HCT116 (cell line): ENCODE measurements around the gene IGDCC3. TPM values are rescaled to one million over a fixed set of nuclear protein-coding genes. Genes with fewer than 3 reads are reported as not detected.

ENCODE experiments used
- ATAC-seq: fragments of 200-7000 bp; cut with Tn5 transposase; 2 replicates; pipeline ENCODE4 v1.9.1; 2020; ENCODE audit warnings: mild to moderate bottlenecking, moderate library complexity
- BruUV-seq: library from RNA; stranded (reverse); fragments of 400-500 nt; replicated peaks from 2 replicates; lab custom pipeline; 2021; lab: Mats Ljungman, UMichigan
- CTCF ChIA-PET: fragments of 300-600 bp; sonication (Branson Sonifier 250); formaldehyde crosslinking; loops from one replicate; lab custom pipeline; 2021; ENCODE audit warnings: antibody characterized with exemption; lab: Charles Lee
- POLR2A ChIA-PET: fragments of 300-600, 350-600 bp; sonication (Branson Sonifier 250); formaldehyde crosslinking; loops from one replicate; lab custom pipeline; 2021; ENCODE audit warnings: antibody characterized with exemption; lab: Charles Lee
- RAD21 ChIA-PET, 2 experiments: fragments of 300-600 bp; sonication (Branson Sonifier 250); formaldehyde crosslinking; loops; one replicate each; lab custom pipeline; 2023; ENCODE audit warnings: low total read pairs in 2 of 2; ENCODE audit not compliant: uncharacterized antibody in 2 of 2, unreplicated experiment in 2 of 2, low non-redundant PET in 1 of 2; lab: Charles Lee
- DNase-seq: peaks from one replicate; pipeline ENCODE4 v3.0.0-alpha.2; 2010; ENCODE audit warnings: low read depth, low spot score
- H2AFZ ChIP-seq: fragments of 200-600 bp; shearing (Covaris generic), sonication (generic); 2 replicates; pipeline ENCODE4 v1.6.1; 2017; ENCODE audit warnings: low read depth, mixed run types, mixed read lengths, antibody characterized with exemption, low read length; ENCODE audit not compliant: poor library complexity, severe bottlenecking
- H3K27ac ChIP-seq: 2 replicates; pipeline ENCODE4 v1.5.1; 2012; ENCODE audit warnings: low read depth, low read length
- H3K27me3 ChIP-seq: fragments of 200-600 bp; sonication (generic); 2 replicates; pipeline ENCODE4 v1.6.1; 2016; ENCODE audit warnings: mixed run types, low read length, mixed read lengths; ENCODE audit not compliant: insufficient read depth
- H3K36me3 ChIP-seq, 2 experiments: fragments of 200-500 bp in 1 of 2; fragments of 200-600 bp in 1 of 2; sonication (Bioruptor generic) in 1 of 2; sonication (generic) in 1 of 2; 2 replicates each; pipeline versions ENCODE4 v1.5.1 to v1.6.1; 2014 to 2016; ENCODE audit warnings: low read length in 2 of 2, inconsistent platforms in 1 of 2, mixed read lengths in 1 of 2, mixed run types in 1 of 2; ENCODE audit not compliant: insufficient read depth in 2 of 2, control insufficient read depth in 1 of 2
- H3K4me1 ChIP-seq, 2 experiments: fragments of 200-600 bp in 1 of 2; sonication (generic) in 1 of 2; 2 replicates each; pipeline versions ENCODE4 v1.5.1 to v1.6.1; 2012 to 2017; ENCODE audit warnings: low read length in 2 of 2, inconsistent platforms in 1 of 2, mild to moderate bottlenecking in 1 of 2, mixed read lengths in 1 of 2, mixed run types in 1 of 2, moderate library complexity in 1 of 2; ENCODE audit not compliant: insufficient read depth in 2 of 2, control insufficient read depth in 1 of 2
- H3K4me2 ChIP-seq: fragments of 200-600 bp; sonication (generic); 2 replicates; pipeline ENCODE4 v1.6.1; 2017; ENCODE audit warnings: mixed run types, low read length, mixed read lengths
- H3K4me3 ChIP-seq, 2 experiments: fragments of 200-600 bp in 1 of 2; sonication (generic) in 1 of 2; replicated peaks in 1 of 2; 2 replicates each; pipeline ENCODE4 v1.5.1; 2011 to 2016; ENCODE audit warnings: low read length in 2 of 2, control low read depth in 1 of 2, low read depth in 1 of 2, mild to moderate bottlenecking in 1 of 2, mixed read lengths in 1 of 2, mixed run types in 1 of 2
- H3K79me2 ChIP-seq: fragments of 200-600 bp; sonication (generic); 2 replicates; pipeline ENCODE4 v1.6.1; 2017; ENCODE audit warnings: mild to moderate bottlenecking, mixed run types, low read length, moderate library complexity, mixed read lengths; ENCODE audit not compliant: insufficient read depth
- H3K9ac ChIP-seq: fragments of 200-600 bp; sonication (generic); 2 replicates; pipeline ENCODE4 v1.6.1; 2016; ENCODE audit warnings: low read length, mixed read lengths
- H3K9me2 ChIP-seq: fragments of 200-600 bp; sonication (generic), shearing (Covaris generic); 2 replicates; pipeline ENCODE4 v1.6.1; 2017; ENCODE audit warnings: mixed run types, mild to moderate bottlenecking, moderate library complexity; ENCODE audit not compliant: insufficient read depth
- H3K9me3 ChIP-seq, 2 experiments: fragments of 200-500 bp in 1 of 2; fragments of 200-600 bp in 1 of 2; sonication (Bioruptor generic) in 1 of 2; sonication (generic) in 1 of 2; 2 replicates each; pipeline ENCODE4 v1.6.1; 2014 to 2017; ENCODE audit warnings: low read length in 2 of 2, mixed read lengths in 2 of 2, inconsistent platforms in 1 of 2, low read depth in 1 of 2, mild to moderate bottlenecking in 1 of 2, mixed run types in 1 of 2, moderate library complexity in 1 of 2; ENCODE audit not compliant: control insufficient read depth in 1 of 2, insufficient read depth in 1 of 2
- H4K20me1 ChIP-seq: fragments of 200-600 bp; sonication (generic), shearing (Covaris generic); 2 replicates; pipeline ENCODE4 v1.6.1; 2017; ENCODE audit warnings: mixed run types, mild to moderate bottlenecking, moderate library complexity; ENCODE audit not compliant: insufficient read depth
- CBX3 ChIP-seq: IDR thresholded peaks from 2 replicates; pipeline ENCODE4 v1.6.1; 2012; ENCODE audit warnings: low read depth
- ELF1 ChIP-seq: IDR thresholded peaks from 2 replicates; pipeline ENCODE4 v1.6.1; 2012; ENCODE audit warnings: low read depth, borderline replicate concordance
- EZH2 ChIP-seq: fragments of 200-600 bp; sonication (generic); IDR thresholded peaks from 2 replicates; pipeline ENCODE4 v1.6.1; 2017; ENCODE audit warnings: antibody characterized with exemption, mixed run types
- EZH2phosphoT487 ChIP-seq: fragments of 200-600 bp; IDR thresholded peaks from 2 replicates; pipeline ENCODE4 v1.6.1; 2018; ENCODE audit warnings: antibody characterized with exemption, borderline replicate concordance
- JUND ChIP-seq: IDR thresholded peaks from 2 replicates; pipeline ENCODE4 v1.6.1; 2012
- POLR2A ChIP-seq: IDR thresholded peaks from 2 replicates; pipeline ENCODE4 v1.7.0; 2011; ENCODE audit warnings: borderline replicate concordance; ENCODE audit not compliant: insufficient read depth, insufficient read length; ENCODE audit errors: extremely low read depth
- POLR2AphosphoS5 ChIP-seq: IDR thresholded peaks from 2 replicates; pipeline ENCODE4 v1.6.1; 2011; ENCODE audit warnings: mild to moderate bottlenecking, low read depth, low read length, moderate library complexity
- RAD21 ChIP-seq: IDR thresholded peaks from 2 replicates; pipeline ENCODE4 v1.6.1; 2012; ENCODE audit warnings: low read depth, mild to moderate bottlenecking
- SIN3A ChIP-seq: IDR thresholded peaks from 2 replicates; pipeline ENCODE4 v1.6.1; 2012; ENCODE audit warnings: low read depth
- SP1 ChIP-seq: IDR thresholded peaks from 2 replicates; pipeline ENCODE4 v1.6.1; 2012; ENCODE audit warnings: low read depth
- SRF ChIP-seq: IDR thresholded peaks from 2 replicates; pipeline ENCODE4 v1.6.1; 2012; ENCODE audit warnings: low read depth
- TCF7L2 ChIP-seq: IDR thresholded peaks from 2 replicates; pipeline ENCODE4 v1.7.0; 2011; ENCODE audit warnings: borderline replicate concordance, inconsistent platforms; ENCODE audit not compliant: insufficient read depth, insufficient read length; ENCODE audit errors: extremely low read depth
- YY1 ChIP-seq: IDR thresholded peaks from 2 replicates; pipeline ENCODE4 v1.6.1; 2011; ENCODE audit warnings: low read length, low read depth, moderate library complexity, mild to moderate bottlenecking; ENCODE audit not compliant: insufficient replicate concordance; ENCODE audit errors: extremely low read depth
- ZFX ChIP-seq: fragments of 450-650 bp; IDR thresholded peaks from 2 replicates; pipeline ENCODE4 v1.6.1; 2017
- ZNF274 ChIP-seq: fragments of 200-500 bp; sonication (Bioruptor generic); IDR thresholded peaks from 2 replicates; pipeline ENCODE4 v1.6.1; 2014; ENCODE audit warnings: mild to moderate bottlenecking, low read depth, low read length, inconsistent platforms
- intact Hi-C: fragments of 100-400 bp; cut with micrococcal nuclease; formaldehyde crosslinking; loops from 2 replicates; pipeline ENCODE4 v1.10.0; 2022
- total RNA-seq: library from RNA; stranded (reverse); gene quantifications from one replicate; pipeline ENCODE4 v1.2.1, GENCODE V29; 2021; ENCODE audit not compliant: unreplicated experiment
- TF ChIP-seq, protein P1 (sequence below): IDR thresholded peaks from 2 replicates; pipeline ENCODE4 v1.6.1; 2012; ENCODE audit warnings: low read depth
- TF ChIP-seq, protein P2 (sequence below): IDR thresholded peaks from 2 replicates; pipeline ENCODE4 v1.6.1; 2011; ENCODE audit warnings: mild to moderate bottlenecking, low read length, moderate library complexity; ENCODE audit not compliant: insufficient replicate concordance; ENCODE audit errors: extremely low read depth
- TF ChIP-seq, protein P3 (sequence below): IDR thresholded peaks from 2 replicates; pipeline ENCODE4 v1.6.1; 2012
- TF ChIP-seq, protein P4 (sequence below), 3 experiments: fragments of 200-600 bp in 1 of 3; sonication (generic) in 1 of 3; IDR thresholded peaks in 2 of 3; conservative IDR thresholded peaks in 1 of 3; 2 replicates each; pipeline ENCODE4 v1.5.1; 2012 to 2017; ENCODE audit warnings: low read depth in 2 of 3, low read length in 2 of 3, antibody characterized with exemption in 1 of 3, borderline replicate concordance in 1 of 3, control low read depth in 1 of 3, mild to moderate bottlenecking in 1 of 3, mixed read lengths in 1 of 3, mixed run types in 1 of 3, moderate library complexity in 1 of 3; ENCODE audit not compliant: insufficient read depth in 1 of 3
- TF ChIP-seq, protein P5 (sequence below): IDR thresholded peaks from 2 replicates; pipeline ENCODE4 v1.6.1; 2012

Gene IGDCC3
- total RNA-seq, 1 experiment from 2014 or later = 0.44 TPM

DNA sequence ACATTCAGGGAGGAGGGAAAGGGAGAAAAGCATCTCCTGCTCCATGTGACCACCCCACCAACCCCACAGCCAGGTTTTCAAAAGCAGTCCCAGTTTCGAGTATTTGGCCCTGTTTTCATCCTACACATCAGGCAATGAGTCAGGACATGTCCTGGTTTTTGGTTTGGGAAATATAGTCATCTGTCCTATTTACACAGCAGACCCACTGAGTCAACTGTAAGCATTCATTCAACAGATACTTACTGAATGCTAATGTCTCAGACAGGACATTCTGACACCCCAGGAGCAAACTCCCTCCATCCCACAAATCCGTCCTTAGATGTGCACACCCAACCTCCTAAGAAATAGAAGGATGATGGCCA lies 32.9 kb downstream of the IGDCC3 start:
- ChIA-PET RAD21 (no interaction called here), POLR2A (no interaction called here), CTCF (no interaction called here)
- H3K36me3 ChIP-seq = no peaks in the 10 kb centered on the region
- no peaks in the 10 kb centered on the region for H4K20me1 ChIP-seq
- no peak overlapping the region for H3K9ac ChIP-seq
- no peak overlapping the region for H2AFZ ChIP-seq
- no peak overlapping the region for H3K27ac ChIP-seq
- no peak overlapping the region for H3K4me2 ChIP-seq
- no peaks in the 10 kb centered on the region for H3K9me2 ChIP-seq
- no peaks in the 10 kb centered on the region for H3K79me2 ChIP-seq
- no TSS peak for BruUV-seq
- no peaks in the 10 kb centered on the region for H3K27me3 ChIP-seq
- no peak for DNase-seq
- no peak for TF ChIP-seq JUND
- no peak for TF ChIP-seq SP1
- no peak for TF ChIP-seq CBX3
- TF ChIP-seq ZNF274 = no peak
- TF ChIP-seq RAD21 = no peak
- no peak for TF ChIP-seq TCF7L2
- TF ChIP-seq, protein P1, sequence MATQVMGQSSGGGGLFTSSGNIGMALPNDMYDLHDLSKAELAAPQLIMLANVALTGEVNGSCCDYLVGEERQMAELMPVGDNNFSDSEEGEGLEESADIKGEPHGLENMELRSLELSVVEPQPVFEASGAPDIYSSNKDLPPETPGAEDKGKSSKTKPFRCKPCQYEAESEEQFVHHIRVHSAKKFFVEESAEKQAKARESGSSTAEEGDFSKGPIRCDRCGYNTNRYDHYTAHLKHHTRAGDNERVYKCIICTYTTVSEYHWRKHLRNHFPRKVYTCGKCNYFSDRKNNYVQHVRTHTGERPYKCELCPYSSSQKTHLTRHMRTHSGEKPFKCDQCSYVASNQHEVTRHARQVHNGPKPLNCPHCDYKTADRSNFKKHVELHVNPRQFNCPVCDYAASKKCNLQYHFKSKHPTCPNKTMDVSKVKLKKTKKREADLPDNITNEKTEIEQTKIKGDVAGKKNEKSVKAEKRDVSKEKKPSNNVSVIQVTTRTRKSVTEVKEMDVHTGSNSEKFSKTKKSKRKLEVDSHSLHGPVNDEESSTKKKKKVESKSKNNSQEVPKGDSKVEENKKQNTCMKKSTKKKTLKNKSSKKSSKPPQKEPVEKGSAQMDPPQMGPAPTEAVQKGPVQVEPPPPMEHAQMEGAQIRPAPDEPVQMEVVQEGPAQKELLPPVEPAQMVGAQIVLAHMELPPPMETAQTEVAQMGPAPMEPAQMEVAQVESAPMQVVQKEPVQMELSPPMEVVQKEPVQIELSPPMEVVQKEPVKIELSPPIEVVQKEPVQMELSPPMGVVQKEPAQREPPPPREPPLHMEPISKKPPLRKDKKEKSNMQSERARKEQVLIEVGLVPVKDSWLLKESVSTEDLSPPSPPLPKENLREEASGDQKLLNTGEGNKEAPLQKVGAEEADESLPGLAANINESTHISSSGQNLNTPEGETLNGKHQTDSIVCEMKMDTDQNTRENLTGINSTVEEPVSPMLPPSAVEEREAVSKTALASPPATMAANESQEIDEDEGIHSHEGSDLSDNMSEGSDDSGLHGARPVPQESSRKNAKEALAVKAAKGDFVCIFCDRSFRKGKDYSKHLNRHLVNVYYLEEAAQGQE = no peak
- TF ChIP-seq, protein P2, sequence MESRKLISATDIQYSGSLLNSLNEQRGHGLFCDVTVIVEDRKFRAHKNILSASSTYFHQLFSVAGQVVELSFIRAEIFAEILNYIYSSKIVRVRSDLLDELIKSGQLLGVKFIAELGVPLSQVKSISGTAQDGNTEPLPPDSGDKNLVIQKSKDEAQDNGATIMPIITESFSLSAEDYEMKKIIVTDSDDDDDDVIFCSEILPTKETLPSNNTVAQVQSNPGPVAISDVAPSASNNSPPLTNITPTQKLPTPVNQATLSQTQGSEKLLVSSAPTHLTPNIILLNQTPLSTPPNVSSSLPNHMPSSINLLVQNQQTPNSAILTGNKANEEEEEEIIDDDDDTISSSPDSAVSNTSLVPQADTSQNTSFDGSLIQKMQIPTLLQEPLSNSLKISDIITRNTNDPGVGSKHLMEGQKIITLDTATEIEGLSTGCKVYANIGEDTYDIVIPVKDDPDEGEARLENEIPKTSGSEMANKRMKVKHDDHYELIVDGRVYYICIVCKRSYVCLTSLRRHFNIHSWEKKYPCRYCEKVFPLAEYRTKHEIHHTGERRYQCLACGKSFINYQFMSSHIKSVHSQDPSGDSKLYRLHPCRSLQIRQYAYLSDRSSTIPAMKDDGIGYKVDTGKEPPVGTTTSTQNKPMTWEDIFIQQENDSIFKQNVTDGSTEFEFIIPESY = no peak
- TF ChIP-seq POLR2A = no peak
- no peak for TF ChIP-seq ZFX
- TF ChIP-seq POLR2AphosphoS5 = no peak
- TF ChIP-seq EZH2 = no peak
- TF ChIP-seq SIN3A = no peak
- no peak for TF ChIP-seq EZH2phosphoT487
- no peak for TF ChIP-seq ELF1
- TF ChIP-seq, protein P3, sequence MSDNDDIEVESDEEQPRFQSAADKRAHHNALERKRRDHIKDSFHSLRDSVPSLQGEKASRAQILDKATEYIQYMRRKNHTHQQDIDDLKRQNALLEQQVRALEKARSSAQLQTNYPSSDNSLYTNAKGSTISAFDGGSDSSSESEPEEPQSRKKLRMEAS = no peak
- TF ChIP-seq, protein P4, sequence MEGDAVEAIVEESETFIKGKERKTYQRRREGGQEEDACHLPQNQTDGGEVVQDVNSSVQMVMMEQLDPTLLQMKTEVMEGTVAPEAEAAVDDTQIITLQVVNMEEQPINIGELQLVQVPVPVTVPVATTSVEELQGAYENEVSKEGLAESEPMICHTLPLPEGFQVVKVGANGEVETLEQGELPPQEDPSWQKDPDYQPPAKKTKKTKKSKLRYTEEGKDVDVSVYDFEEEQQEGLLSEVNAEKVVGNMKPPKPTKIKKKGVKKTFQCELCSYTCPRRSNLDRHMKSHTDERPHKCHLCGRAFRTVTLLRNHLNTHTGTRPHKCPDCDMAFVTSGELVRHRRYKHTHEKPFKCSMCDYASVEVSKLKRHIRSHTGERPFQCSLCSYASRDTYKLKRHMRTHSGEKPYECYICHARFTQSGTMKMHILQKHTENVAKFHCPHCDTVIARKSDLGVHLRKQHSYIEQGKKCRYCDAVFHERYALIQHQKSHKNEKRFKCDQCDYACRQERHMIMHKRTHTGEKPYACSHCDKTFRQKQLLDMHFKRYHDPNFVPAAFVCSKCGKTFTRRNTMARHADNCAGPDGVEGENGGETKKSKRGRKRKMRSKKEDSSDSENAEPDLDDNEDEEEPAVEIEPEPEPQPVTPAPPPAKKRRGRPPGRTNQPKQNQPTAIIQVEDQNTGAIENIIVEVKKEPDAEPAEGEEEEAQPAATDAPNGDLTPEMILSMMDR (IDR thresholded peaks at IDR 0.05 in 2 of 3, conservative IDR thresholded peaks at IDR 0.05 in 1 of 3; ENCODE audit: borderline replicate concordance in 1 of 3, insufficient read depth in 1 of 3, low read depth in 2 of 3, low read length in 2 of 3) = no peak
- TF ChIP-seq, protein P5, sequence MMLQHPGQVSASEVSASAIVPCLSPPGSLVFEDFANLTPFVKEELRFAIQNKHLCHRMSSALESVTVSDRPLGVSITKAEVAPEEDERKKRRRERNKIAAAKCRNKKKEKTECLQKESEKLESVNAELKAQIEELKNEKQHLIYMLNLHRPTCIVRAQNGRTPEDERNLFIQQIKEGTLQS = no peak
- TF ChIP-seq YY1 = no peak
- no peak for TF ChIP-seq SRF
- H3K4me3 ChIP-seq = no peak overlapping the region
- no peak for ATAC-seq
- no peaks in the 10 kb centered on the region for H3K9me3 ChIP-seq
- H3K4me1 ChIP-seq = 0 out of 4 replicates have a peak, but pooled peaks cover 0 to 3% of the 10 kb centered on the region in 2 experiments
- intact Hi-C loops = no loop called here
